GM21576 (cell line): ENCODE data around the gene CYRIA.

ENCODE experiments used
- ATAC-seq: cut with Tn5 transposase; IDR thresholded peaks from one replicate; pipeline ENCODE4 v1.9.1; 2021; ENCODE audit warnings: mild to moderate bottlenecking, moderate library complexity; ENCODE audit not compliant: unreplicated experiment

Gene CYRIA

DNA sequence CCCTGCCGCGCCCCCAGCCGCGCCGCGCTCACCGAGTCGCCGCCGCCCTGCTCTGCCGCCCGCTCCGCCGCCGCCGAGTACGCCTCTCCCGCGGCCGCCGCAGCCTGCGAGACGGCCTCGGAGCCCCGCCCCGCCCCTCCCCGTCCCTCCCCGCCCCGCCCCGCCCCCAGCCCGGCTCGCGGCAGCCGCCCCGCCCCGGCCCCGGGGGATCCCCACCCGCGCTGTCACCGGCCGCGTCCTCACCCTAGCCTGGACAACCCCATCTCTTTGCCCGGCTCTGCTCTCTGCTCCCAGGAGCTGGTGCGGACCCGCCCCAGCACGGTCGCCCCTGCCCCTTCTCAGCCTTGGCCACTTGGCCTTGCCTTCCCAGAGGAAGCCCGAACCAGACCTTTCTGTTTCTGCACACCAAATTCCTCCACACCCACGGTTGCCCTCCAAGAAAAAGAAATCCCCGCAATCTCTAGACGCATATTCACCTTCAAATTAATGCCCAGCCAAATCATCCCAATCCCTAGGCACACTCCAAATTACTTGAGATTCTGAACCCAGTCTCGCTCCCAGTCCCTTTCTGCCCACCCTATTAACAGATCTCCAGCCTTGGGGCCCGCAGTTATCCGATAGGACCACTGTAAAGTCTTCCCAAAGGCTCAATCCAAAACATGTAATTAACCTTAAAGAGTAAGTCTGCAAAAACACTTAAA is at the start of gene CYRIA:
Gene CYRIA, minus strand, starts transcription at position 87 of the 701 bp plus-strand sequence. CDS start 77,715 bp downstream, outside the sequence.
- peak; percentile 70 for ATAC-seq

DNA sequence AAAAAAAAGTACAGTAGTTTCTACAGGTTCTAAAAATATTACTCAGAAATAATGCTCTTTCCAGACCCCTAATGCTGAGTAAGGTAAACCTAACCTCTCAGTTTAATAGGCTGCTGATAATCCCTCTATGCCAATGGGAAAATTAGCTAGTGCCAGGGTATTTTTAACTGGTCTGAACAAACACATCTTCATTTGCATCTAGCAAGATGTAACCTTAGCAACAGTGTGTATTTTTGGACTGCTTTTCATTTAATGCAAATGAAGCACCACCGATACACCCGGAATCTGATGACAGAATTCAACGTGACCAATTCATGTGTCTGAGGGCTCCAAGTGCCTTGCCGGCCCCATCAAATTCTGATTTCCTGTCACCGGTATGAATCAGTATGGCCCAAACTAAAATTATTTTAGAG is 47.4 kb upstream of the CYRIA start:
- ATAC-seq: peak; percentile 61

DNA sequence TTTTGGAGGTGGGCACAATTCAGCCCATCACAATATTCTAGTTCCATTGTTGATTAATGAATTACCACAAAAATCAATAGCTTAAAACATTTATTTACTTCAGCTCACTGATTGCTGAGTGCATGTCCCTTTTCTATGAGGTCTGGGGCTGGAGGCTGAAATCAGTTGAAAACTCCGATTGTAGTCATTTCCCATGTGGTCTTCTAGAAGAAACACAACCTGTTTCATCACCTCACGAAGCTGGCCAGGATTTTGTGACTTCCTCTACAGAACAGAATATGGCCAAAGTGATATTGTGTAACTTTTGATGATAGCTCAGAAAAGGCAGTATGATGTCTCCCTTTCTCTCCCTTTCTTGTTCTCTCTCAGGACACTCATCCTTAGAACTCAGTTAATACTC is 44.1 kb upstream of the CYRIA start:
- ATAC-seq: no peak

- no peak for ATAC-seq
Measured at GRCh38 chr2:16708173-16708572, 42.5 kb upstream of the CYRIA start.

- ATAC-seq: no peak
Measured at GRCh38 chr2:16707014-16707623, 41.5 kb upstream of the CYRIA start.

DNA sequence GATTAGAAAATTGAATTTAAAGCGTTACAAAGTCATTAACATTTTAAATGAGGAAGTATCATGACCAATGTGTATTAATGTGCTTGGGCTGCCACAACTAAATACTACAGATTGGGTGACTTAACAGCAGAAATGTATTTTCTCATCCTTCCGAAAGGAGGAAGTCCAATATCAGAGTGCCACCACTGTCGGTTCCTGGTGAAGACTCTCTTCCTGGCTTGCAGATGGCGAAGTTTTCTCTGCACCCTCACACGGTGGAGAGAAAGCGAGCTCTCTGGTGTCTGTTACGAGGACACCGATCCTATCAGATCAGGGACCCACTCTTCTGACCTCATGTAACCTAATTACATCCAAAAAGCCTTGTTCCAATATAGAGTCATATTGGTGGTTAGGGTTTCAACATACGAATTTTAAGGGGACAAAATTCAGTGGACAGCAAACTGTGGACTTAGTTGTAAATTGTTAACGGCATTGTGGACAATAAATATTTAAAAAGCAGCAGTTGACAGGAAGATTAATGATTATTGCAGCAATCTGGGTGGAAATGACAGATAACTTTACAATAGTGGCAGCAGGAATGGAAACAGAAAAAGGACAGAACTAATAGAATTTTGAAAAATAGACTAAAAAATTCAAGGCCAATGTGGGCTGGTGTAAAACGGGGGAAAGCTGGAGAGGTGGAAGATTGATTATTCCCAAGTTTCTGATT is 35.1 kb upstream of the CYRIA start:
- no peak for ATAC-seq

DNA sequence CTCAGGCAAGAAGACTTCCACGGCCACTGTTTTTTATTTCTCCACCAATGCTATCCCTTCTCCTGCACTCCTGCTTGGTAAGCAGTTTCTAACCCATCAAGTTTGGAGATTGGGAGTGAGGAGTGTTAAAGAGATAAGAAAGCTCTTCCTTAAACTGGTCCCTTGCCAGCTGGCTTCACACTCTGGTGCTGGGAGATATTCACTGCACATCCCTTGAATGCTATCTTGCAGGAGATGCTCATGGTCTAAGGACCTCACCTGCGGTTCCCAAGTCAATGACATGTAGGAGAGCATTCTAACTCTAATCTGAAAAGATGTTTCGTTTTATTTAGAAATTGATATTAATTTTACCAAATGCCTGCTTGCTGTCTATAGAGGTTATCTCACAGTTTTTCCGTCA is 28.2 kb upstream of the CYRIA start:
- ATAC-seq: no peak

DNA sequence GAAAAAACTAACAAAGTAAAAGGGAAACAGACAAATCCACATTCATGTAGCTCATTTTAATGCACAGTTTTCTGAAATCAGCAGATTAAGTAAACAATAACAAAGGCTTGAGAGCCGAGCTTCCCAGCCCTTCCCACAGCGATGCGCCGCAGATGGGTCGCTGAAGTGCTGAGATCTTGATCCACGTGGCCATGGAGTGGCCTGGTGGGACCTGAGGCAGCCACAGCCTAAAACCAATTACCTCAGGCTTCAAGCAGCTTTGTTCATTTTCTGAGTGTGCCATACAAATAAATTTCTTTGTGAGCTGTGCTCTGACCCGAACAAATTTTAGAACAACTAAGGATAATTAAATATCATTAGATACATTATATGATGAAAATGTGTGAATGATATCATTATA is 25.6 kb upstream of the CYRIA start:
- no peak for ATAC-seq

DNA sequence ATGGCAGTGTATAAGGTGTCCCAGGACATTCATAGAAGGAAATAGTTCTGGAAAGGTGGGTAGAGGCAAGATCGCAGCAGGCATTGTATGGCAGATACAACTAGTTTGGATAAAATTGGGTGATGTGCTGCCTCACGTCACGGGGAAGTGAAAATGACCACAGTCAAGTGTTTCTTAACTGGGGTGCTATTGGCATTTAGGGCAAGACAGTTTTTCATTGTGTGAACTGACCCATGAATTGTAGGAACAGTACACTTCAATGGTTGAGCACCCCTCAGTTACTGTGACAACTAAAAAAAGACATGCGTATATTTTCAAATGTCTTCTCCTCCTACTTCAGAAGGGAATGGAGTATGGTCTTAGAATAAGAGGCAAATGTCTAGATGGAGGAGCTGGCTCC is 22.3 kb upstream of the CYRIA start:
- ATAC-seq: no peak

- no peak for ATAC-seq
Measured at GRCh38 chr2:16687222-16687621, 21.6 kb upstream of the CYRIA start.

DNA sequence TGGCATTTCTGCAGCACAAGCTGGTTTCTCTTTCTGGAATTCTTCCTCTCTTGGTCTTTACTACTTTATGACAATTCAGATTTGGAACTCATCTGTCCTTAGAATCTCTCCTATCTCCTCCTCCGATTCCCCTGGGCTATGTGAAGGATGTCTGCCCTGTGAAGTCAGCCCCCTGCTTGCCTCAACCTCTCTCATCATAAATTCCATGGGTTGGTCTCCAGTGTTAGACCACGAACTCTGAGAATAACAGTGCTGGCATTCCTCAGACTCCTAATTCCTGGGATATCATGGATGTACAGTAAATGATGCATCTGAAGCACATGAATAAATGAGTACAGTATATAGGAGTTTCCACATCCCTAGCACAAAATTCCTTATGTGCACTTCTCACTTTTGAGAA is 21.0 kb upstream of the CYRIA start:
- no peak for ATAC-seq

DNA sequence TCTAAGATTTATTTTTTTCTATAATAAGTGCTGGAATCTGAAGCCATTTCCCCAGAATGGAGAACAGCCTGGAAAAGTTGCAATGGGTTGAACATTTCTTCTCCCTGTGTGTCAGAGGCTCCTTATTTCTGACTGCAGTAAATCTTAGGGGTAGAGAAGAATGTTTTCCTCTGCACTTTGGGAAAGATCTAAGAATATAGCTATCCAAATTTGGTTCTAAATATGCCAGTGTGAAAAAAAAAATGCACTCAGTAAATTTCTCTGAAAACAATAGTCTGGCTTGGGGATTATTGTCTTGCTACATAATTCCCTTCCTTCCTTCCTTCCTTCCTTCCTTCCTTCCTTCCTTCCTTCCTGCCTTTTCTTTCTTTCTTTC is 19.7 kb upstream of the CYRIA start:
- ATAC-seq: no peak

GRCh38 chr2:16684676-16685339 is 19.2 kb upstream of the CYRIA start:
- no peak for ATAC-seq

GRCh38 chr2:16683576-16683975 is 17.9 kb upstream of the CYRIA start:
- ATAC-seq: no peak

DNA sequence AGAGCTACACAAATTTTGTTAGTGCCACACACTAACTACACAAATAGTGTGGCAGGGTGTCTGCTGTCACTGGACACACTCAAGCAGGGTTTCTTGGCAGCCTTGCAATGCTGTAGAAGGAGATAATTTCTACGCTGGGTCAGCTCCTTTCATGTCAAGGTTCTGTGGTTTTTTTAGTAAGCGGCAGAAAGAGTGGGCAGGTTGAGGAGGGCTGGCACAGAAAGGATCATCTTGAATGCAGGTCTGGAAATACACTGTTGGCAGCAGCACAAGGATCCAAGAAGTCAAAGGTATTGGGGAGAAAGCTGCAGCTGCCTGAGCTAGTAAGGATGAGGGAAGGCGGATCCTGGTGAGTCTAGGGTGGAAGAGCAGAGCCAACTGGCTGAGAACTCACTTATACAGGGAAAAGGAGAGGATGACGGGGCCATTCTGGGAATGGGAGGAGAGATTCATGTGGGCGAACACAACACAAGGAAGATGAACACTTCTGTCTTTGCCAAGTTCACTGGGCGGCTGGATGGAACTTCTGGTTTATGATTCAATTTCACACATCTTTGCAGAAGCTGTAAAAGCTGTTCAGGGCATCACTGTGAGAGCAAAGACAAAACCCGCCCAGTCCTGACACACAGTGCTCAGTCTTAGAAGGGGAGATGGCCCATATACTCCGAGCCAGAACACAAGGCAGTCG is 16.9 kb upstream of the CYRIA start:
- no peak for ATAC-seq

GRCh38 chr2:16680781-16681180 is 15.1 kb upstream of the CYRIA start:
- no peak for ATAC-seq

- no peak for ATAC-seq
Measured at GRCh38 chr2:16680304-16680703, 14.7 kb upstream of the CYRIA start.

DNA sequence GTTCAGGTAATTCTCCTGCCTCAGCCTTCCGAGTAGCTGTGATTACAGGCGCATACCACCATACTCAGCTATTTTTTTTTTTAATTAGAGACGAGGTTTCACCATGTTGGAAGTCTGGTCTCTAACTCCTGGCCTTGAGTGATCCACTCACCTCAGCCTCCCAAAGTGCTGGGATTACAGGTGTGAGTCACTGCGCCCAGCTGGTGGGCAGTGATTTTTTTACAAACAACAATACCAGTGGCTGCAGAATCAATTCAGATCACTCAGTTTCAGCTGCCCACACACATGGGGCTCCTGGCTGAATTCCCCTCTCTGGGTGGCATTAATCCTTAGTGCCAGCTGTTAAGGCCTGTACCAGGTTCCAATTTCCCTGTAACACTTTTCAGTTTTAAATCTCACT is 13.3 kb upstream of the CYRIA start:
- ATAC-seq: no peak

DNA sequence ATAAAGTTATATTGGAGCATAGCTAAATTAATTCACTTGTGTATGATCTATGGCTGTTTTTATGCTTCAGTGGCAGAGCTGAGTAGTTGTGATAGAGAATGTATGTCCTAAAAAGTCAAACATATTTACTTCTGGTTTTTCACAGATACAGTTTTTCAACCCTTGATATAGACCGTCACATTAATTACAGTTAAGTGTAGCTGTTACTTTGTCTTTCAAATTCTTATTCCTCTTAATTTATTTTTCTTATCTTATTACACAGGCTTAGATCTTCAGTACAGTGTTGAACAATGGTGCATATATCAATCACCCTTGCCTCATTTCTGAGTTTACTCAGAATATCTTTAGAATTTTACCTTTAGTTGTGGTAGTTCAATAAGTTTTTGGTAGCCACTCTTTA is 12.2 kb upstream of the CYRIA start:
- no peak for ATAC-seq

DNA sequence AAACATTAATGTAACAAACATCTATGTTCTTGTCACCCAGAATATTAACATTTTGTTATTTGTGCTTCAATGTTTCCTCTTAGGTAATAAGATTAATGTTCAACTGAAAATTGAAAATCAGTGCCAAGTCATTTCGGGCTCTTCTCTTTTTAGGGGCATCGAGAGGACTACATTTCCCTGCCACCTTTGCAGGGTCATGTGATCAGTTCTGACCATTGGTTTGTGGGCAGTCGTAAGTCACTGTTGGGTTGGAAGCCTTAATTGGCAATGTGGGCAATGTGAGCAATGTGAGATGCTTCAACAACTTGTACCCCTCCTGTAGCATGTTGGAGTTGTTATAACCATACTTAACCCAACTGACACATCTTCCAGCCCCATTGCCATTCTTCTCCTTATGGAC is 10.1 kb upstream of the CYRIA start:
- ATAC-seq: no peak

DNA sequence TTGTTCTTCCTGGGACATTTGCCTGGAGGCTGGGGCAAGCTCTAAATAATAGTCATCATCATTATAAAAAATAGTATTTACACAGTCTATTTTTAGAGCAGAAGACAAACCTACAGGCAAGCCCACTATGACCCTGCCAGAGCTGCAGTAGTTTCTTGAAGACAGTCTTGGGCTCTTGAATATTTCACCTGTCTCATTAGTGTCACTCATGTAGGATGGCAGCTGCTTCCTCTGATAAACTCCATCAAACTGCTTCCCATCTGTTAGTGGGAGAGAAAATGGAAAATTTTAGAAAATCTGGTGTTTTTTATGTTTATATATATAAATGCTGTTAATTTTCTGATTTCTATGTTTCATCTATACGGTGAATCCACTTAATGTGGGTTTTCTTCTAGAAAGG is 8.5 kb upstream of the CYRIA start:
- no peak for ATAC-seq
